GM21528 (cell line): Measurements from ENCODE around the gene BHLHE23.

Source experiments
- ATAC-seq: cut with Tn5 transposase; IDR thresholded peaks from one replicate; pipeline ENCODE4 v1.9.1; 2021; ENCODE audit warnings: mild to moderate bottlenecking, moderate library complexity; ENCODE audit not compliant: unreplicated experiment, low FRiP score

BHLHE23 gene

GRCh38 chr20:62994869-62995281, 11.9 kb downstream of the BHLHE23 start:
- no peak for ATAC-seq

GRCh38 chr20:62993856-62994494, 12.8 kb downstream of the BHLHE23 start:
- ATAC-seq = no peak

- no peak for ATAC-seq
Measured at GRCh38 chr20:62991863-62992262, 14.9 kb downstream of the BHLHE23 start.

- no peak for ATAC-seq
Measured at GRCh38 chr20:62991196-62991807, 15.5 kb downstream of the BHLHE23 start.

- ATAC-seq = no peak
Measured at GRCh38 chr20:62990306-62990825, 16.4 kb downstream of the BHLHE23 start.

GRCh38 chr20:62989201-62989601, 17.6 kb downstream of the BHLHE23 start:
- no peak for ATAC-seq

- ATAC-seq = no peak
Measured at GRCh38 chr20:62987114-62987513, 19.6 kb downstream of the BHLHE23 start.

GRCh38 chr20:62986257-62986800, 20.4 kb downstream of the BHLHE23 start:
- ATAC-seq = no peak

GRCh38 chr20:62985444-62985778, 21.4 kb downstream of the BHLHE23 start:
- ATAC-seq = no peak

- no peak for ATAC-seq
Measured at GRCh38 chr20:62984666-62985443, 21.9 kb downstream of the BHLHE23 start.

- no peak for ATAC-seq
Measured at GRCh38 chr20:62983210-62983609, 23.6 kb downstream of the BHLHE23 start.

- no peak for ATAC-seq
Measured at GRCh38 chr20:62982124-62983075, 24.4 kb downstream of the BHLHE23 start.

- no peak for ATAC-seq
Measured at GRCh38 chr20:62980970-62981369, 25.8 kb downstream of the BHLHE23 start.

GRCh38 chr20:62980380-62980960, 26.3 kb downstream of the BHLHE23 start:
- ATAC-seq = no peak

GRCh38 chr20:62979876-62980373, 26.8 kb downstream of the BHLHE23 start:
- no peak for ATAC-seq

GRCh38 chr20:62979310-62979709, 27.5 kb downstream of the BHLHE23 start:
- ATAC-seq = no peak

GRCh38 chr20:62978561-62978943, 28.2 kb downstream of the BHLHE23 start:
- ATAC-seq = no peak

- peak; percentile 72 for ATAC-seq
Measured at GRCh38 chr20:62977613-62978560, 28.9 kb downstream of the BHLHE23 start.
